ENCODE measurements around the gene ARHGAP26. TPM values are rescaled to one million over a fixed set of nuclear protein-coding genes. Genes with fewer than 3 reads are reported as not detected.

ARHGAP26 gene
- total RNA-seq, 6 experiments from 2014 or later = 6.7 to 14.5 (median 8.3) TPM

DNA sequence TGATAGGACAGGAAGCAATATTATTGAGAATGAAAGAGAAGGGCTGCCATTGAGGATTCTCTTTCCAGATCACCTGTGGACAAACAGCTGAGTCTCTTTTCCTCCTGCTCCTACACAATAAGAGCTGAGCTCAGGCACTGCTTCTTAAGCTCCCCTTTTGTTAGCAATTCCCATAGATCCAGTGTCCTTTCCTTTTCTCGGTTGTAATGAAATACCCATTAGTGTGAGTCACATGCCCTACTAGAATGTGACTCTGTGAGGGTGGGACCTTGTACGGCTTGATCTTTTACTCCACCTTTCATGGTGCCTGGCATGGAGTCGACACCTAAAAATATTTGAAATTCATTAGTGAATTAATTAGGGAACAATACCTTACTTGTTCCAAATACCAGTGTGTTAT, 364.1 kb downstream of the ARHGAP26 start:
- Histone ChIP-seq H3K27ac (no peak overlapping the region), H3K4me3 (no peak overlapping the region), H3K27me3 (no peaks in the 10 kb centered on the region), H3K36me3 (no peaks in the 10 kb centered on the region), H3K9me3 (no peaks in the 10 kb centered on the region), H3K4me1 (peaks cover 0 to 5% (median 0%) of the 10 kb centered on the region in 4 donors)
- TF ChIP-seq POLR2A (IDR thresholded peaks at IDR 0.05) (no peak), CTCF (IDR thresholded peaks at IDR 0.05) (no peak)
- no peak for DNase-seq
- ATAC-seq = no peak
- 88% methylated on average over 2 of the region's 3 CpGs for WGBS (ENCODE audit: insufficient coverage, low coverage, low lambda C conversion rate, missing lambda C conversion rate)
- intact Hi-C loops (cut with DNase I) = no loop called here

- Histone ChIP-seq H3K36me3 (no peaks in the 10 kb centered on the region), H3K27ac (no peak overlapping the region), H3K9me3 (no peaks in the 10 kb centered on the region), H3K27me3 (no peaks in the 10 kb centered on the region), H3K4me1 (peaks cover 0 to 5% (median 0%) of the 10 kb centered on the region in 4 donors), H3K4me3 (no peak overlapping the region)
- intact Hi-C loops (cut with DNase I) = no loop called here
- 100% methylated on average over 3 of the region's 4 CpGs for WGBS (ENCODE audit: insufficient coverage, low coverage, low lambda C conversion rate, missing lambda C conversion rate)
- ATAC-seq (no peak), DNase-seq (no peak)
- TF ChIP-seq POLR2A (IDR thresholded peaks at IDR 0.05) = no peak
- TF ChIP-seq CTCF (IDR thresholded peaks at IDR 0.05) = no peak
These were observed 364.7 kb downstream of the ARHGAP26 start for GRCh38 chr5:143134900-143135299.

DNA sequence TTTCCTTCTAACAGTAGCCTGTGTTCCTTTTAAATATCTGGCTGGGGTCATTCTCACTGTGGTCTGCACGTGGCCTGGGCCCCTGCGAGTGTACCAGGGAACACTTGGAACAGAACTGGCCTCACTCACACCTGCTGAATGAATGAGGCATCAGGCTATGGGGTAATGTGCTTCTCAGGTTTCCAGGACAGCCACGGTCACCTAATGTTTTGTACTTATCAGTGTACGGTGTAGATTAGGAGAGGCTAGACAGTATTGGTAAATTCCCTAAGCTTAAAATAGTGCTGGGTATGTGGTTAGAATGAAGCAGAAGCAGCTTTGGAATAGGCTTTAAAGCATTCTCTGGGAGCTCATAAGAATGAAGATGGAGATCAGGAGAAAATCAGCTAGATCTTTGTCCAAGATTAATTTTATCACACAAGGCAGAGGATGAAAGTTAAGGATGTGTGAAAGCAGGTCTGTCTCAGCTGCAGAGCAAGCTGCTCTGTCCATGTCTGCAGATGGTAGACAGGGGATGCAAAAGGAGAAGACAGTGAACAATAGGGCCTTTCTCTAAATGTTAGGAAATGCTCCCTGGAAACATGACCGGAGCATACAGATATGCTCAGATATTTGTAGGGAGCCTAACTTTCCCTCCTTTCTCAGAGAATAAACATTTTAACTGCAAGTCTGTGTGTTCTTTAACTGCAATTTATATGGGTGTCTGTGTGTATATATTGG, 365.8 kb downstream of the ARHGAP26 start:
- H3K4me3 ChIP-seq = no peak overlapping the region
- H3K9me3 ChIP-seq = no peaks in the 10 kb centered on the region
- TF ChIP-seq POLR2A (IDR thresholded peaks at IDR 0.05) = no peak
- 57% methylated on average over 5 of the region's 5 CpGs for WGBS (ENCODE audit: insufficient coverage, low coverage, low lambda C conversion rate, missing lambda C conversion rate)
- peaks cover 0 to 12% (median 0%) of the 10 kb centered on the region in 4 donors for H3K4me1 ChIP-seq
- intact Hi-C loops (cut with DNase I) = no loop called here
- no peak for DNase-seq
- no peaks in the 10 kb centered on the region for H3K36me3 ChIP-seq
- no peak overlapping the region for H3K27ac ChIP-seq
- ATAC-seq = peak in 2 of 4 donors; percentile 18 to 28
- no peaks in the 10 kb centered on the region for H3K27me3 ChIP-seq

DNA sequence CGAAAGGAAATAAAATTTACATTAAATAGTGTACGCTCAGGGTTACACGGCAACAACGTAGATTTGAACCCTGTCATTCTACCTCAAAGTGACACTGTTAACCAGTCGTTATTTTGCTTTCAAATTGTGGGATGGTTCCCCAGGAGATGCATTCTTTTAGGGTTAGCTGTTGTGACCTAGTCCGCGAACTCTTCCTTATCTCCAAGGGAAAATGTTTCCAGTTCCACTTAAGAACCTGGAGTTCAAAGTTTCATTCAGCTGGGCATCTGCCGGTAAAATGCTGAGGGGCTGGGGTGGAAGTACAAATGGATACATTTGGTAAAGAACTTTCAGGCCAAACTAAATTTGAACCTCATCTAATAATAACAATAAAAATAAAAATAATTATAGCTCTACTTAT, 368.7 kb downstream of the ARHGAP26 start:
- DNase-seq (no peak), ATAC-seq (no peak)
- H3K9me3 ChIP-seq = no peaks in the 10 kb centered on the region
- H3K27ac ChIP-seq = no peak overlapping the region
- H3K36me3 ChIP-seq = no peaks in the 10 kb centered on the region
- no peak overlapping the region for H3K4me3 ChIP-seq
- intact Hi-C loops (cut with DNase I) = no loop called here
- H3K27me3 ChIP-seq = no peaks in the 10 kb centered on the region
- WGBS (ENCODE audit: insufficient coverage, low coverage, low lambda C conversion rate, missing lambda C conversion rate) = 69% methylated on average over 8 of the region's 8 CpGs
- TF ChIP-seq POLR2A (IDR thresholded peaks at IDR 0.05) = no peak
- TF ChIP-seq CTCF (IDR thresholded peaks at IDR 0.05) = no peak
- H3K4me1 ChIP-seq = peaks cover 0 to 24% (median 0%) of the 10 kb centered on the region in 4 donors

DNA sequence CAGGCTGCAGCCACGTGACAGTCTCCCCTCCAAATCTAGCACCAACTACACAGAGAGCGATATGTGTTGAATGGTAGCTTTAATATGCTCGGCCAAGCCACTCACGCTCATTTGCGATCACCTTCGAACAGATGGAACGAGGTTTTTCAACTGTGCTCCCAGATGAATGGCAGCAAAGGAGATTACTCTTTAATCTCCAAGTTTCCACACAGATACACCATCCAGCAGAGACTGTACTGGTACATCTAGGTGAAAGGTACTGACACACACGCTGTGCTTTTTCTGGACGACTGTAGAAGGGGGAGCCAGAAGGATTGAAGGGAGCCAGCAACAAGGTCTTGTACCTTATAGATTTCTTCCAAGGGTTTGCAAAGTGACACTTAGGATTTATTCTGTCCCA, 369.4 kb downstream of the ARHGAP26 start:
- H3K4me1 ChIP-seq = peaks cover 0 to 24% (median 0%) of the 10 kb centered on the region in 4 donors
- no peaks in the 10 kb centered on the region for H3K9me3 ChIP-seq
- H3K4me3 ChIP-seq = no peak overlapping the region
- H3K36me3 ChIP-seq = no peaks in the 10 kb centered on the region
- ATAC-seq (no peak), DNase-seq (no peak)
- 94% methylated on average over 9 of the region's 9 CpGs for WGBS (ENCODE audit: insufficient coverage, low coverage, low lambda C conversion rate, missing lambda C conversion rate)
- intact Hi-C loops (cut with DNase I) = no loop called here
- no peaks in the 10 kb centered on the region for H3K27me3 ChIP-seq
- no peak overlapping the region for H3K27ac ChIP-seq
- TF ChIP-seq CTCF (IDR thresholded peaks at IDR 0.05) (no peak), POLR2A (IDR thresholded peaks at IDR 0.05) (no peak)
